Hepatocyte (in vitro differentiated cells): ENCODE measurements around the gene PRSS8. TPM values are rescaled to one million over a fixed set of nuclear protein-coding genes. Genes with fewer than 3 reads are reported as not detected.
A peak's percentile ranks its signal among the peaks of the same experiment; 100 is the strongest.
"Not testable (repeated sequence)": the region's sequence is repeated elsewhere in the genome, so short reads cannot be mapped to it uniquely, and the experiment has no call there.

Experiments
- DNase-seq: peaks from one replicate; pipeline ENCODE4 v3.0.0-alpha.2; 2016; ENCODE audit warnings: low spot score
- H2AFZ ChIP-seq: fragments of 200-600 bp; sonication (generic); 2 replicates; pipeline ENCODE4 v1.6.0; 2016; ENCODE audit warnings: antibody characterized with exemption, mild to moderate bottlenecking
- H3K27ac ChIP-seq: fragments of 200-600 bp; sonication (generic); 2 replicates; pipeline ENCODE4 v1.5.1; 2016; ENCODE audit warnings: mild to moderate bottlenecking
- H3K27me3 ChIP-seq: fragments of 200-600 bp; sonication (generic); 2 replicates; pipeline ENCODE4 v1.6.1; 2016
- H3K36me3 ChIP-seq: fragments of 200-600 bp; sonication (generic); replicated peaks from 2 replicates; pipeline ENCODE4 v1.5.1; 2016; ENCODE audit warnings: low read depth; ENCODE audit not compliant: insufficient read depth
- H3K4me1 ChIP-seq: fragments of 200-600 bp; sonication (generic); 2 replicates; pipeline ENCODE4 v1.5.1; 2016; ENCODE audit warnings: mild to moderate bottlenecking, moderate library complexity; ENCODE audit not compliant: insufficient read depth
- H3K4me2 ChIP-seq: fragments of 200-600 bp; sonication (generic); 2 replicates; pipeline ENCODE4 v1.6.0; 2016
- H3K4me3 ChIP-seq: fragments of 200-600 bp; sonication (generic); 2 replicates; pipeline ENCODE4 v1.5.1; 2016; ENCODE audit warnings: mild to moderate bottlenecking
- H3K79me2 ChIP-seq: fragments of 200-600 bp; sonication (generic); 2 replicates; pipeline ENCODE4 v1.6.0; 2017; ENCODE audit warnings: mild to moderate bottlenecking
- H3K9me2 ChIP-seq: fragments of 200-600 bp; sonication (generic); replicated peaks from 2 replicates; pipeline ENCODE4 v1.6.0; 2017; ENCODE audit warnings: mild to moderate bottlenecking; ENCODE audit not compliant: insufficient read depth
- H3K9me3 ChIP-seq: fragments of 200-600 bp; sonication (generic); 2 replicates; pipeline ENCODE4 v1.5.1; 2016; ENCODE audit warnings: low read depth, mild to moderate bottlenecking
- H4K20me1 ChIP-seq: fragments of 200-600 bp; sonication (generic); 2 replicates; pipeline ENCODE4 v1.6.0; 2016; ENCODE audit warnings: mild to moderate bottlenecking; ENCODE audit not compliant: insufficient read depth, poor library complexity, severe bottlenecking
- CTCF ChIP-seq: fragments of 200-600 bp; sonication (generic); IDR thresholded peaks from 2 replicates; pipeline ENCODE4 v1.5.1; 2016; ENCODE audit warnings: antibody characterized with exemption, mild to moderate bottlenecking; ENCODE audit not compliant: poor library complexity
- EZH2 ChIP-seq: fragments of 200-600 bp; sonication (generic); IDR thresholded peaks from 2 replicates; pipeline ENCODE4 v1.6.1; 2016; ENCODE audit warnings: antibody characterized with exemption, mild to moderate bottlenecking, borderline replicate concordance
- EZH2phosphoT487 ChIP-seq: fragments of 200-600 bp; sonication (generic); IDR thresholded peaks from one replicate; pipeline ENCODE4 v1.6.1; 2018; ENCODE audit warnings: antibody characterized with exemption, mild to moderate bottlenecking, low read depth, moderate library complexity; ENCODE audit not compliant: unreplicated experiment, severe bottlenecking
- WGBS: methylation state at CpG from one replicate; pipeline ENCODE4 v1.1.6; 2016; ENCODE audit warnings: low lambda C conversion rate; ENCODE audit errors: missing lambda C conversion rate; 5-methylcytosine and 5-hydroxymethylcytosine counted together
- polyA plus RNA-seq: library from polyadenylated mRNA; unstranded; fragments of >200 nt; fragmentation: Nextera tagmentation; extraction: Ambion mirVana; gene quantifications from 2 replicates; pipeline ENCODE4 v1.2.1, GENCODE V29; 2016
- total RNA-seq: library from RNA; depleted of rRNA; stranded (reverse); fragments of >200 nt; gene quantifications from 2 replicates; pipeline ENCODE4 v1.2.3, GENCODE V29; 2014

Gene PRSS8
- total and polyA plus RNA-seq, 2 experiments from 2014 or later, result 155 to 320 TPM

- H3K4me3 ChIP-seq, result peak overlapping the region; percentile 59
- H4K20me1 ChIP-seq, result peaks cover 36% of the 10 kb centered on the region
- H2AFZ ChIP-seq, result peak overlapping the region; percentile 31
- peak overlapping the region; percentile 80 for H3K4me2 ChIP-seq
- H3K79me2 ChIP-seq, result peaks cover 41% of the 10 kb centered on the region
- WGBS, result 4% methylated on average over 22 of the region's 27 CpGs
- no peak for DNase-seq
- TF ChIP-seq EZH2phosphoT487 (no peak), EZH2 (no peak), CTCF (no peak)
- H3K9me3 ChIP-seq, result no peaks in the 10 kb centered on the region
- H3K27me3 ChIP-seq, result no peaks in the 10 kb centered on the region
- H3K36me3 ChIP-seq, result no peaks in the 10 kb centered on the region
- H3K4me1 ChIP-seq, result peaks cover 18% of the 10 kb centered on the region
- no peaks in the 10 kb centered on the region for H3K9me2 ChIP-seq
- H3K27ac ChIP-seq, result peak overlapping the region; percentile 94
These were observed 43.8 kb upstream of the PRSS8 start for GRCh38 chr16:31179219-31179746.

- Histone ChIP-seq H2AFZ (no peak overlapping the region), H3K27ac (no peak overlapping the region), H3K9me2 (no peaks in the 10 kb centered on the region), H3K4me2 (no peak overlapping the region), H4K20me1 (peaks cover 15% of the 10 kb centered on the region), H3K27me3 (no peaks in the 10 kb centered on the region), H3K36me3 (no peaks in the 10 kb centered on the region), H3K4me3 (no peak overlapping the region), H3K79me2 (peaks cover 20% of the 10 kb centered on the region), H3K9me3 (no peaks in the 10 kb centered on the region), H3K4me1 (peaks cover 6% of the 10 kb centered on the region)
- 79% methylated on average over 3 of the region's 3 CpGs for WGBS
- TF ChIP-seq EZH2 (no peak), EZH2phosphoT487 (no peak), CTCF (no peak)
- no peak for DNase-seq
These were observed 41.6 kb upstream of the PRSS8 start for GRCh38 chr16:31177136-31177535.

- H3K36me3 ChIP-seq, H3K9me3 ChIP-seq, H4K20me1 ChIP-seq, H3K4me2 ChIP-seq, H2AFZ ChIP-seq, DNase-seq, H3K4me3 ChIP-seq, H3K79me2 ChIP-seq, H3K4me1 ChIP-seq, H3K27me3 ChIP-seq, H3K9me2 ChIP-seq: not testable (repeated sequence)
- peak overlapping the region; percentile 45 for H3K27ac ChIP-seq
- WGBS, result no CpG with 5 or more reads among the region's 2 CpGs
These were observed 34.5 kb upstream of the PRSS8 start for GRCh38 chr16:31170048-31170447.

- H4K20me1 ChIP-seq, result no peaks in the 10 kb centered on the region
- WGBS, result 65% methylated on average over 2 of the region's 2 CpGs
These were observed 33.3 kb upstream of the PRSS8 start for GRCh38 chr16:31168848-31169247.

More at GRCh38 chr16:31168848-31169247, 33.3 kb upstream of the PRSS8 start:
- H2AFZ ChIP-seq, result no peak overlapping the region
- H3K79me2 ChIP-seq, result no peaks in the 10 kb centered on the region
- no peak for TF ChIP-seq EZH2
- no peak for TF ChIP-seq EZH2phosphoT487
- TF ChIP-seq CTCF, result no peak
- no peaks in the 10 kb centered on the region for H3K27me3 ChIP-seq
- DNase-seq, result no peak
- H3K27ac ChIP-seq, result no peak overlapping the region
- H3K9me3 ChIP-seq, result no peaks in the 10 kb centered on the region
- peaks cover 5% of the 10 kb centered on the region for H3K4me1 ChIP-seq
- H3K9me2 ChIP-seq, result no peaks in the 10 kb centered on the region
- H3K4me3 ChIP-seq, result no peak overlapping the region
- no peak overlapping the region for H3K4me2 ChIP-seq
- no peaks in the 10 kb centered on the region for H3K36me3 ChIP-seq
